ENCODE measurements around the gene WWOX. TPM values are rescaled to one million over a fixed set of nuclear protein-coding genes. Genes with fewer than 3 reads are reported as not detected.

WWOX gene
- total and polyA plus RNA-seq, 2 donors = 15.4 to 23.9 TPM

DNA sequence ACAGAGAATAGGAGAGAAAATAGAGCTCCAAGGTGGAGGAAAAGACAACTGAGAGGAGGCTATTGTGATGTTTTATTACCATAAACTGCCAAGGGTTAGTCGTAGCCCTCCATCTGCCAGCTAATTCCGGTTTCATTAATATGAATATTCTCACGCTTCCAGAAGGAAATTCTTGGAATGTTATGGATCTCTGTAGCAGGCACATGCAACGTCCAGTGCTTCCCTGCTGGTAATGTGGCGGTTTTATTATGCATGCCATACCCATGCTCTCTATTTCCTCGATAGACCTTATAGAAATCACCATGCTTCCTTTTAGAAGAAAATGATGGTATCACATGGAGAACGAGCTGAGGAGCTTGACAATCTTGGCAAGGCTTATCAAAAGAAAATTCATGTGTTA lies 1037.5 kb downstream of the WWOX start:
- WGBS = 98% methylated on average over 7 of the region's 7 CpGs
- Histone ChIP-seq H3K27me3 (ENCODE audit: control insufficient read depth in 2 of 2, insufficient read depth in 1 of 2, low read length in 1 of 2) (no peaks in the 10 kb centered on the region), H3K4me1 (ENCODE audit: control insufficient read depth in 2 of 2, insufficient read depth in 2 of 2, low read length in 2 of 2) (no peaks in the 10 kb centered on the region), H3K36me3 (ENCODE audit: control insufficient read depth in 2 of 2, insufficient read depth in 2 of 2, low read length in 1 of 2) (no peaks in the 10 kb centered on the region), H3K9me3 (ENCODE audit: control insufficient read depth in 2 of 2, insufficient read depth in 1 of 2, low read length in 1 of 2) (no peaks in the 10 kb centered on the region), H3K27ac (ENCODE audit: low read depth in 1 of 2, low read length in 1 of 2) (no peak overlapping the region), H3K4me3 (ENCODE audit: low read length in 2 of 2) (no peak overlapping the region)
- no peak for DNase-seq (ENCODE audit: low read depth in 6 of 9, low spot score in 9 of 9)

DNA sequence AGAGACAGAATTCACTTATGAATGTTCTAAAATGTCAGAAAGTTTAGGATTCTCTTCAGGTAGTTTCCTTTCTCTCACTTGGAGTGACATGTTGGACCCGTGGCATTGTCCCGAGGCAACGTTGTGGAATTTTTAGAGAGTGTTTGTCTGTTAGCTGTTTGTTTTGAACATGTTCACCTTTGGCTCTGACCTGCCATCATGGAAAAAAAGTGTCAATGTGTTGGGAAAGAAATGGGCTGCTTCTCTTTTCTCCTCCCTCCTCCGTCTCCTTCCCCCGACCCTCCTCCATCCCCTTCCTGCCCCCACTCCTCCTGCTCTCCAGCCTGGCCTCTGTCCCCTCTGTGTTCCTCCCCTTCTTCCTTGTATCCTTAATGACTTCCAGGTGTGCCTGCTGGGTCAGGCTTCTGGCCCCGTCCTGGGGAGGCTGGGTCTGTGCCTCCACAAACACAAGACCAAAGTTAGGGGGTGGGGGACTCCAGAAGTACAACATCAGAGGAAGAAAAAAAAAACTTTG lies 1038.0 kb downstream of the WWOX start:
- H3K4me3 ChIP-seq (ENCODE audit: low read length in 2 of 2) = no peak overlapping the region
- no peak overlapping the region for H3K27ac ChIP-seq (ENCODE audit: low read depth in 1 of 2, low read length in 1 of 2)
- no peaks in the 10 kb centered on the region for H3K36me3 ChIP-seq (ENCODE audit: control insufficient read depth in 2 of 2, insufficient read depth in 2 of 2, low read length in 1 of 2)
- H3K9me3 ChIP-seq (ENCODE audit: control insufficient read depth in 2 of 2, insufficient read depth in 1 of 2, low read length in 1 of 2) = no peaks in the 10 kb centered on the region
- DNase-seq (ENCODE audit: low read depth in 6 of 9, low spot score in 9 of 9) = no peak
- WGBS = 93% methylated on average over 6 of the region's 6 CpGs
- no peaks in the 10 kb centered on the region for H3K27me3 ChIP-seq (ENCODE audit: control insufficient read depth in 2 of 2, insufficient read depth in 1 of 2, low read length in 1 of 2)
- H3K4me1 ChIP-seq (ENCODE audit: control insufficient read depth in 2 of 2, insufficient read depth in 2 of 2, low read length in 2 of 2) = no peaks in the 10 kb centered on the region

DNA sequence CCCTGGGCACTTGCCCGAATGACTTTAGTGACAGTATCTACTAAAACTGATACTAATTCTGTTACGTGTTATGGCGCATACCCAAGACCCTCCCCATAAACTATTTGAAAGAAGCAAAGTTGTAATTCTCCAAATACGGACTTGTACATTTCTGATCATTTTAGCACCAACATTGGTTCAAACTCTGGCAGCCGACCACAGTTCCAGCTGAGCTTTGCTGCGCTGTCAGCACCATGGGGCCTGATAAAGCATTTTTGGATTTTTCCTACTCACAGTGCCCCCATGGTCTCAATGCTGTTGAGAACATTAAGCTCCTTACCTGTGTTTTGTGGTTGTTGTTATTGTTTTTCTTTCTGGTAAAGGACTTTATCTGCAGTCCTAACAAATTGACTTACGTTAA lies 1040.3 kb downstream of the WWOX start:
- Histone ChIP-seq H3K27ac (ENCODE audit: low read depth in 1 of 2, low read length in 1 of 2) (no peak overlapping the region), H3K27me3 (ENCODE audit: control insufficient read depth in 2 of 2, insufficient read depth in 1 of 2, low read length in 1 of 2) (no peaks in the 10 kb centered on the region), H3K4me3 (ENCODE audit: low read length in 2 of 2) (no peak overlapping the region), H3K4me1 (ENCODE audit: control insufficient read depth in 2 of 2, insufficient read depth in 2 of 2, low read length in 2 of 2) (no peaks in the 10 kb centered on the region), H3K36me3 (ENCODE audit: control insufficient read depth in 2 of 2, insufficient read depth in 2 of 2, low read length in 1 of 2) (no peaks in the 10 kb centered on the region), H3K9me3 (ENCODE audit: control insufficient read depth in 2 of 2, insufficient read depth in 1 of 2, low read length in 1 of 2) (no peaks in the 10 kb centered on the region)
- DNase-seq (ENCODE audit: low read depth in 6 of 9, low spot score in 9 of 9) = no peak
- WGBS = 98% methylated on average over 7 of the region's 7 CpGs

DNA sequence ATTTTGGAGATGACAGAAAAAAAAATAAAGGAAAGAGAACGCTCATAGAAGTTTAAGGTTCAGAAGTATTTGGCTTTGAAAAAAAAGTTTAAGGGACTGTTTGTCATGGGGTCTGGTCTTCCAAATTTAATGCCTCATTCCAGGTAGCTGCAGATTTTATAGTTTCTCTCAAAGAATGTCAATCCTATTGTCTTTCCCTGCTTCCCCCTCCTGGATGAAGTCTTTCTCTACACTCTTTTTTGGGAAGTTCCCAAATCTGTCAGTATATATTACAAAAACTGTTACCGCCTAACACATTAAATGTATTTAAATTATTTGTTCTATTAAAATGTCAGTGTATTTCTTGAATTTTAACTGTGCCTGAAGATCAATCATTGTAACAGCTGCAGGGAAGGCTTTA lies 1043.6 kb downstream of the WWOX start:
- H3K4me1 ChIP-seq (ENCODE audit: control insufficient read depth in 2 of 2, insufficient read depth in 2 of 2, low read length in 2 of 2) = no peaks in the 10 kb centered on the region
- 96% methylated on average over 2 of the region's 2 CpGs for WGBS
- no peaks in the 10 kb centered on the region for H3K36me3 ChIP-seq (ENCODE audit: control insufficient read depth in 2 of 2, insufficient read depth in 2 of 2, low read length in 1 of 2)

DNA sequence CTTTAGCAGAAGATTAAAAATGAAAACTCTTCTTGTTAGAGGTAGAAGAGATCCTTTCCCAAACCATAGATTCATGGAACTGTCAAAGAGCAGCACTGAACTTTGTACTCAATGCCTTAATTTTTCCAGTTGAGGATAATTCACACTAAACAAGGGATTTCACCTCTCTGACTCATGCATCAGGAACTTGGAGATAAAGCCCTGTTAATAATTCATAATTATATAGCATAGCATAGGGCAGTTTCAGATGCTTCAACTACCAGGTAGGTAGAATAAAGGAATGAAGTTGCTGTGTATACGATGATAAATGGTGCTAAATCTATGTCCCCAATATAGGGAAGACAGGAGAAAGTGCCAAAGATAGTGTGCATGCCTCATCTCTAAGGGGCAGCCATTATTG lies 1050.7 kb downstream of the WWOX start:
- DNase-seq (ENCODE audit: low read depth in 6 of 9, low spot score in 9 of 9) = no peak
- no peaks in the 10 kb centered on the region for H3K36me3 ChIP-seq (ENCODE audit: control insufficient read depth in 2 of 2, insufficient read depth in 2 of 2, low read length in 1 of 2)
- H3K27me3 ChIP-seq (ENCODE audit: control insufficient read depth in 2 of 2, insufficient read depth in 1 of 2, low read length in 1 of 2) = no peaks in the 10 kb centered on the region
- 0% methylated on average over 1 of the region's 1 CpG for WGBS
- H3K9me3 ChIP-seq (ENCODE audit: control insufficient read depth in 2 of 2, insufficient read depth in 1 of 2, low read length in 1 of 2) = no peaks in the 10 kb centered on the region
- no peak overlapping the region for H3K27ac ChIP-seq (ENCODE audit: low read depth in 1 of 2, low read length in 1 of 2)
- H3K4me3 ChIP-seq (ENCODE audit: low read length in 2 of 2) = no peak overlapping the region
- peaks cover 0 to 4% of the 10 kb centered on the region in 2 donors for H3K4me1 ChIP-seq (ENCODE audit: control insufficient read depth in 2 of 2, insufficient read depth in 2 of 2, low read length in 2 of 2)

More for the DNA sequence above, 1043.6 kb downstream of the WWOX start:
- H3K4me3 ChIP-seq (ENCODE audit: low read length in 2 of 2) = no peak overlapping the region
- no peak overlapping the region for H3K27ac ChIP-seq (ENCODE audit: low read depth in 1 of 2, low read length in 1 of 2)
- no peaks in the 10 kb centered on the region for H3K27me3 ChIP-seq (ENCODE audit: control insufficient read depth in 2 of 2, insufficient read depth in 1 of 2, low read length in 1 of 2)
- no peaks in the 10 kb centered on the region for H3K9me3 ChIP-seq (ENCODE audit: control insufficient read depth in 2 of 2, insufficient read depth in 1 of 2, low read length in 1 of 2)
- DNase-seq (ENCODE audit: low read depth in 6 of 9, low spot score in 9 of 9) = no peak

DNA sequence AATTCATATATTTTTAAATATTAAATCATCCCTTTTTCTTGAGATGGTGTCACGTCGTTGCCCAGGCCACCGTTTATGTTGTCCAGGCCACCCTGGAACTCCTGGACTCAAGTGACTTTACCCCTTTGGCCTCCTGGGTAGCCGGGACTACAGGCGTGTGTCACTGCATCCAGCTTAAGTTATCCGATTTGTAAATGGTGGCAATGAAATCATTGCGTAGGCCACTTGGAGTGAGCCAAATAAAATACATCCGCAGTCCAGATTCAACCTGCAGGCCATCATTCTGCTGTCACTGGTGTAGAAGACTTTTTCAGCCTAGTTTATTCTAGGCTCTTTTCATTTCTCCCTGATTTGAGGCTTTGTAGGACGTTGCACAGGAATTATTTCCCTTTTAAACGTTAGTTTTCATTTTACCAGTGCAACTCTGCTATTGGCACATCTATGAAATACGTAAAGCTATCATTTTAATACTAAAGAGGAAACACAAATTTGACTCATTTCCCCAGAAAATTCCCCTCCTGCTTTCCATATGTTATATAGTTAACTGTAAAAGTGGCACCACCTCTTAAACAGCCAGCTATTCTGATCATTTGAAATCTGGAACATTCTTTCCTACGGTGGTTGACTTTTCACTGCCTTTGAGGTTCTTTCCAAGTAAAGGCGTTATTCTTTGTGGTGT lies 1051.3 kb downstream of the WWOX start:
- Histone ChIP-seq H3K27ac (ENCODE audit: low read depth in 1 of 2, low read length in 1 of 2) (peak overlapping the region in 1 of 2 donors; percentile 39), H3K4me3 (ENCODE audit: low read length in 2 of 2) (no peak overlapping the region), H3K27me3 (ENCODE audit: control insufficient read depth in 2 of 2, insufficient read depth in 1 of 2, low read length in 1 of 2) (no peaks in the 10 kb centered on the region), H3K36me3 (ENCODE audit: control insufficient read depth in 2 of 2, insufficient read depth in 2 of 2, low read length in 1 of 2) (no peaks in the 10 kb centered on the region), H3K9me3 (ENCODE audit: control insufficient read depth in 2 of 2, insufficient read depth in 1 of 2, low read length in 1 of 2) (no peaks in the 10 kb centered on the region), H3K4me1 (ENCODE audit: control insufficient read depth in 2 of 2, insufficient read depth in 2 of 2, low read length in 2 of 2) (peaks cover 0 to 4% of the 10 kb centered on the region in 2 donors)
- 87% methylated on average over 13 of the region's 13 CpGs for WGBS
- no peak for DNase-seq (ENCODE audit: low read depth in 6 of 9, low spot score in 9 of 9)

DNA sequence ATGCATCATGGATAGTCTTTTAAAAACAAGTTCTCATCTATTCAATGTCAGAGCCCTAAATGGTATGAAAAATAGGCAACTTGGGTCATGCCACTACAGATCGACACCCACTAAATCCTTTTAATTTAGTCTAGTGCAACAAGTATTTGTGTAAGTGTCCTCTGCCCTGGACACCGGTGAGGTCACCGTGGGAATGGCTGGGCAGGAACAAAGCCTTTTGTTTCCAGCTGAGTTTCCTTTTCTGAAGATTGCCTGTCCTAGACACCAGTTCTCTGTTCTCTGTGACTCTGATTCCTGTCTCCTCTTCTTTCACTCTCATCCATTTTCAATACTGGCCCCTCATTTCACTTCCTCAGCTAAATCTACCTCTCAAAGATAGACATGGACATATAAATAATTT lies 1054.6 kb downstream of the WWOX start:
- H3K9me3 ChIP-seq (ENCODE audit: control insufficient read depth in 2 of 2, insufficient read depth in 1 of 2, low read length in 1 of 2) = no peaks in the 10 kb centered on the region

DNA sequence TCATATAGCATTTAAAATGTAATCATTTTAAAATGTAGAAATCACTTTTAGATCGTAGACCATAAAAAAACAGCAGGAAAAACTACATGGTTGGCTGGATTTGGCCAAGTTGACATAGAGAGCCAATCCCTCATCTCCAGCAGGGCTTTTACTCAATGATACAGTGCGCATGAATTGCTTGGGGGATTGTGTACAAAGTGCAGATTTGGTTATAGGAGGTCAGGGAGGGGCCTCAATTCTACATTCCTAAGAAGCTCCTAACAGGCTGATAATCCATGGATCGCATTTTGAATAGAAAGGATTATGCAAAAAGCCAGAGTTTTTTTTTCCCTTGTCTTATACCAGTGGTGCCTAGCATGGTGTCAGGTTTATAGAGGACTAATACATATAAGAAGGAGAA lies 1056.0 kb downstream of the WWOX start:
- H3K9me3 ChIP-seq (ENCODE audit: control insufficient read depth in 2 of 2, insufficient read depth in 1 of 2, low read length in 1 of 2) = no peaks in the 10 kb centered on the region
- H3K27me3 ChIP-seq (ENCODE audit: control insufficient read depth in 2 of 2, insufficient read depth in 1 of 2, low read length in 1 of 2) = no peaks in the 10 kb centered on the region
- no peak overlapping the region for H3K4me3 ChIP-seq (ENCODE audit: low read length in 2 of 2)
- no peak overlapping the region for H3K27ac ChIP-seq (ENCODE audit: low read depth in 1 of 2, low read length in 1 of 2)
- peaks cover 0 to 13% of the 10 kb centered on the region in 2 donors for H3K4me1 ChIP-seq (ENCODE audit: control insufficient read depth in 2 of 2, insufficient read depth in 2 of 2, low read length in 2 of 2)
- 83% methylated on average over 3 of the region's 3 CpGs for WGBS
- no peak for DNase-seq (ENCODE audit: low read depth in 6 of 9, low spot score in 9 of 9)
- H3K36me3 ChIP-seq (ENCODE audit: control insufficient read depth in 2 of 2, insufficient read depth in 2 of 2, low read length in 1 of 2) = no peaks in the 10 kb centered on the region

More for the DNA sequence above, 1054.6 kb downstream of the WWOX start:
- DNase-seq (ENCODE audit: low read depth in 6 of 9, low spot score in 9 of 9) = no peak
- H3K27ac ChIP-seq (ENCODE audit: low read depth in 1 of 2, low read length in 1 of 2) = no peak overlapping the region
- H3K4me1 ChIP-seq (ENCODE audit: control insufficient read depth in 2 of 2, insufficient read depth in 2 of 2, low read length in 2 of 2) = peaks cover 0 to 13% of the 10 kb centered on the region in 2 donors
- no peak overlapping the region for H3K4me3 ChIP-seq (ENCODE audit: low read length in 2 of 2)
- WGBS = 95% methylated on average over 3 of the region's 3 CpGs
- H3K36me3 ChIP-seq (ENCODE audit: control insufficient read depth in 2 of 2, insufficient read depth in 2 of 2, low read length in 1 of 2) = no peaks in the 10 kb centered on the region
- H3K27me3 ChIP-seq (ENCODE audit: control insufficient read depth in 2 of 2, insufficient read depth in 1 of 2, low read length in 1 of 2) = no peaks in the 10 kb centered on the region

DNA sequence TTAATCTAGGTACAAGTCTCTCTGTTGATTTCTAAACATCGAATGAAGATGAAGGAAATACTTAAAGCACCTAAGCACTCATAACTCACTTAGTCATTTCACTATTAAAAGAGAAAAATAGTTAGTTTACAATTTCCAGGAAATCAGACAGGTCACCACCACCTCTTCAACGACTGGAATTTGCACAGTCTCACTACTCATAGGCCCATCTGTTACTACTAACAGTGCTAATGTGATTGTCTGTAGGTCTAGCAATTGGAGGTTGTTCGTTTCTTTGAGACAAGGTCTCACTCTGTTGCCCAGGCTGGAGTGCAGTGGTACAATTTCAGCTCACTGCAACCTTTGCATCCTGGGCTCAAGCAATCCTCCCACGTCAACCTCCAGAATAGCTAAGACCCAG lies 1056.5 kb downstream of the WWOX start:
- 94% methylated on average over 4 of the region's 4 CpGs for WGBS
- no peak overlapping the region for H3K27ac ChIP-seq (ENCODE audit: low read depth in 1 of 2, low read length in 1 of 2)
- H3K27me3 ChIP-seq (ENCODE audit: control insufficient read depth in 2 of 2, insufficient read depth in 1 of 2, low read length in 1 of 2) = no peaks in the 10 kb centered on the region
- H3K36me3 ChIP-seq (ENCODE audit: control insufficient read depth in 2 of 2, insufficient read depth in 2 of 2, low read length in 1 of 2) = no peaks in the 10 kb centered on the region
- no peak for DNase-seq (ENCODE audit: low read depth in 6 of 9, low spot score in 9 of 9)
- H3K4me3 ChIP-seq (ENCODE audit: low read length in 2 of 2) = no peak overlapping the region
- no peaks in the 10 kb centered on the region for H3K9me3 ChIP-seq (ENCODE audit: control insufficient read depth in 2 of 2, insufficient read depth in 1 of 2, low read length in 1 of 2)
- peaks cover 0 to 11% of the 10 kb centered on the region in 2 donors for H3K4me1 ChIP-seq (ENCODE audit: control insufficient read depth in 2 of 2, insufficient read depth in 2 of 2, low read length in 2 of 2)
